Large intestine (tissue), 3 donors: ENCODE data around the gene SEPTIN14. TPM values are rescaled to one million over a fixed set of nuclear protein-coding genes. Genes with fewer than 3 reads are reported as not detected.
"Not testable (repeated sequence)": the region's sequence is repeated elsewhere in the genome, so short reads cannot be mapped to it uniquely, and the experiment has no call there.

Source experiments
- DNase-seq, 2 donors: peaks; one replicate each; pipeline versions ENCODE4 v3.0.0 to v3.0.0-alpha.2; 2013
- H3K27ac ChIP-seq: one replicate; pipeline ENCODE4 v1.5.1; 2013; ENCODE audit warnings: low read length
- H3K27me3 ChIP-seq: 2 replicates; pipeline ENCODE4 v1.6.1; 2013; ENCODE audit warnings: low read length; ENCODE audit not compliant: control insufficient read depth, insufficient read depth
- H3K36me3 ChIP-seq: 2 replicates; pipeline ENCODE4 v1.6.1; 2013; ENCODE audit warnings: low read length; ENCODE audit not compliant: control insufficient read depth, insufficient read depth
- H3K4me1 ChIP-seq: one replicate; pipeline ENCODE4 v1.6.1; 2013; ENCODE audit warnings: low read length; ENCODE audit not compliant: control insufficient read depth, insufficient read depth
- H3K4me3 ChIP-seq: one replicate; pipeline ENCODE4 v1.5.1; 2013; ENCODE audit warnings: low read length
- H3K9me3 ChIP-seq: one replicate; pipeline ENCODE4 v1.6.1; 2013; ENCODE audit warnings: mild to moderate bottlenecking, low read depth, low read length, moderate library complexity; ENCODE audit not compliant: control insufficient read depth
- WGBS: methylation state at CpG from one replicate; pipeline ENCODE4 v1.1.5; 2013; ENCODE audit warnings: low lambda C conversion rate; ENCODE audit not compliant: insufficient coverage; 5-methylcytosine and 5-hydroxymethylcytosine counted together
- polyA plus RNA-seq: library from polyadenylated mRNA; unstranded; fragments of 120-200 nt; gene quantifications from one replicate; pipeline ENCODE4 v1.2.1, GENCODE V29; 2013

The SEPTIN14 gene
- polyA plus RNA-seq, 1 donor: not detected

DNA sequence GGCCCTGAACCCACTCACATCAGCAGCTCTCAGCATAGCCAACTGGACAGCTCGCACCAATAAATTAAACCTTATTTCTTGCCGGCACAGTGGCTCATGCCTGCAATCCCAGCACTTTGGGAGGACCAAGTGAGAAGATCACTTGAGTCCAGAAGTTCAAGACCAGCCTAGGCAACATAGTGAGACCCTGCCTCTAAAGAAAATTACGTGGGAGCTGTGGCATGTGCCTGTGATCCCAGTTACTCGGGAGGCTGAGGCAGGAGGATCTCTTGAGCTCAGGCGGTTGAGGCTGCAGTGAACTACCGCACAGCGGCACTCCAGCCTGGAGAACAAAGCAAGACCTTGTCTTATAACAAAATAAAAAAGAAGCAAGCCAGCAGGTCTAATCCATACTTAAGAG lies 75.7 kb downstream of the SEPTIN14 start:
- DNase-seq: no peak
- Histone ChIP-seq H3K36me3 (no peaks in the 10 kb centered on the region), H3K4me1 (no peaks in the 10 kb centered on the region), H3K27ac (no peak overlapping the region), H3K27me3 (no peaks in the 10 kb centered on the region), H3K9me3 (no peaks in the 10 kb centered on the region), H3K4me3 (no peak overlapping the region)
- no CpG with 5 or more reads among the region's 7 CpGs for WGBS

DNA sequence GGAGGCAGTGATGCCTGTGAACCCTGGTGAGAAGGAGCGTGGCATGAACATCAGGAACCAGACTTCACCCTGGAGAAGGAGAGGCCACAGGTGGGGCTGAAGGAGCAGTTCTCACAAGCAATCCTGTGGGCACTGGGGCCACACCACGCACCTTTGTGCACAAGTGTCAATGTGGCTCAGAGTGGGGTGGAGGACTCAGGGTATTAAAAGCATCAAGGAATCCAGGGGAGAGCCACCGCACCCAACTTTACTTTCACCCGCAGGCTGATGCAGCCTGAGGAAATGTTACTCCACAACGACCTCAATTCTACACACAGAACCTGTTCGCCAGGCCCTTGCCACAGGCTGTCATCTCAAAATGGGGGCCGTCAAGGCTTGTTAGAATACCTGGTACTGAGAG lies 77.1 kb downstream of the SEPTIN14 start:
- not testable (repeated sequence) for H3K36me3 ChIP-seq, DNase-seq
- WGBS: no CpG with 5 or more reads among the region's 7 CpGs

GRCh38 chr7:55784151-55784550 lies 78.4 kb downstream of the SEPTIN14 start:
- Histone ChIP-seq H3K27me3 (no peaks in the 10 kb centered on the region), H3K4me1 (no peaks in the 10 kb centered on the region), H3K9me3 (no peaks in the 10 kb centered on the region), H3K4me3 (no peak overlapping the region), H3K27ac (no peak overlapping the region), H3K36me3 (no peaks in the 10 kb centered on the region)
- no peak for DNase-seq
- no CpG with 5 or more reads among the region's 4 CpGs for WGBS

More for the DNA sequence above, 77.1 kb downstream of the SEPTIN14 start:
- H3K27ac ChIP-seq, H3K9me3 ChIP-seq, H3K4me1 ChIP-seq, H3K4me3 ChIP-seq, H3K27me3 ChIP-seq: not testable (repeated sequence)

GRCh38 chr7:55778631-55779030 lies 83.9 kb downstream of the SEPTIN14 start:
- no peaks in the 10 kb centered on the region for H3K27me3 ChIP-seq
- H3K4me1 ChIP-seq: no peaks in the 10 kb centered on the region
- no peak overlapping the region for H3K4me3 ChIP-seq
- no peak for DNase-seq
- no peaks in the 10 kb centered on the region for H3K9me3 ChIP-seq
- no peaks in the 10 kb centered on the region for H3K36me3 ChIP-seq
- no CpG with 5 or more reads among the region's 2 CpGs for WGBS
- H3K27ac ChIP-seq: no peak overlapping the region

DNA sequence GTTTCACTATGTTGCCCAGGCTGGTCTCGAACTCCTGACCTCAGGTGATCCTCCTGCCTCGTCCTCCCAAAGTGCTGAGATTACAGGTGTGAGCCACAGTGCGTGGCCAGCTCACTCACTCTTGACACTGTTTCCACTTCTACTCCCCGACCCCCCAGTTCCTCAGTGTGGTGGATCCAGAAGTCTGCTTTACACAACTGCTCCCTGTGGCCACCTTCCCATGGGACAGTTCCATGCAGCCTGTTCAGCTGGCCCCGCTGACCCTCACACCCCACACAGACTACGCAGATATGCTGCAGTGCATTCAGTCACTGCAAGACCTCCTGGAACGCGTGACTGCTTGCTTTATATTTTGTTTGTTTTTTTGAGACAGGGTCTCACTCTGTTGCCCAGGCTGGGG lies 86.4 kb downstream of the SEPTIN14 start:
- Histone ChIP-seq H3K9me3 (no peaks in the 10 kb centered on the region), H3K4me1 (no peaks in the 10 kb centered on the region), H3K4me3 (no peak overlapping the region), H3K27ac (no peak overlapping the region), H3K27me3 (no peaks in the 10 kb centered on the region), H3K36me3 (no peaks in the 10 kb centered on the region)
- DNase-seq: no peak
- no CpG with 5 or more reads among the region's 8 CpGs for WGBS

GRCh38 chr7:55775051-55775420 lies 87.5 kb downstream of the SEPTIN14 start:
- no peaks in the 10 kb centered on the region for H3K27me3 ChIP-seq
- DNase-seq: no peak
- WGBS: no CpG with 5 or more reads among the region's 11 CpGs
- no peaks in the 10 kb centered on the region for H3K36me3 ChIP-seq
- H3K4me1 ChIP-seq: no peaks in the 10 kb centered on the region
- no peak overlapping the region for H3K27ac ChIP-seq
- peaks cover 3% of the 10 kb centered on the region for H3K9me3 ChIP-seq
- no peak overlapping the region for H3K4me3 ChIP-seq

DNA sequence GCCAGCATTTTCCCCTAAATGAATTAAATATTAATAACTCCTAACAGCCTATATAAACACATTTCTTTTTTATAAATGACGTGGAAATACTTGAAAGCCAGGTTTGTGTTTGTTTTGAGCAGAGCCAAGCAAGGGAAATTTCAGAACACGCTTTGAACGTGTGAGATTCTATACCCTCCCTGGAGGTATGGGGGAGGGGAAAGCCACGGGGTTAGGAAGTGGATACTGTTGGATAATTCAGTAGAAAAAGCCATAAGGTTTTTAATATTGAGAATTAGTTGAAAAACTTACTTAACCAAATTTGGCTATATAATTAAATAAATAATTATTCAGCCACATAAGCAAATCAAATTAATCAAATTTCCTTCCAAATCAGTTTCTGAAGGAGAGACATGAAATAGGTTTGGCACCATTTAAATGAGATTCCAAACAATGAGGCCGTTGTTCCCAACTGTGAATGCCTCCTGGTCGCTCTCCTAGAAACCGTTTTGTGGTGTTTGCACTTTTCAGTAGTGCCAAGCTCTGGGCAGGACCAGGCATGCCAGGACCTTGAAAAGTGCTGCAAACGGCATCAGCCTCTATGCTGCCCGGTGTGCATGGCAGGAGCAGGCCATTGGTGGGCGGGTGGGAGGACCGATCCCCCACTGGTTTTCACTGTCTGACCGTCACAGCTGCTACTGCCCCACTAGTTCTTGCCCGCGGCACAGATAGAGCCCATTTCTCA lies 88.1 kb downstream of the SEPTIN14 start:
- peaks cover 3% of the 10 kb centered on the region for H3K9me3 ChIP-seq
- no peaks in the 10 kb centered on the region for H3K27me3 ChIP-seq
- 61% methylated on average over 3 of the region's 14 CpGs for WGBS
- no peaks in the 10 kb centered on the region for H3K4me1 ChIP-seq
- no peak overlapping the region for H3K27ac ChIP-seq
- no peaks in the 10 kb centered on the region for H3K36me3 ChIP-seq
- no peak overlapping the region for H3K4me3 ChIP-seq
- no peak for DNase-seq

GRCh38 chr7:55770778-55771177 lies 91.8 kb downstream of the SEPTIN14 start:
- Histone ChIP-seq H3K4me3 (no peak overlapping the region), H3K27me3 (no peaks in the 10 kb centered on the region), H3K27ac (no peak overlapping the region), H3K4me1 (no peaks in the 10 kb centered on the region), H3K9me3 (peaks cover 3% of the 10 kb centered on the region), H3K36me3 (no peaks in the 10 kb centered on the region)
- no peak for DNase-seq
- WGBS: no CpG with 5 or more reads among the region's 10 CpGs

DNA sequence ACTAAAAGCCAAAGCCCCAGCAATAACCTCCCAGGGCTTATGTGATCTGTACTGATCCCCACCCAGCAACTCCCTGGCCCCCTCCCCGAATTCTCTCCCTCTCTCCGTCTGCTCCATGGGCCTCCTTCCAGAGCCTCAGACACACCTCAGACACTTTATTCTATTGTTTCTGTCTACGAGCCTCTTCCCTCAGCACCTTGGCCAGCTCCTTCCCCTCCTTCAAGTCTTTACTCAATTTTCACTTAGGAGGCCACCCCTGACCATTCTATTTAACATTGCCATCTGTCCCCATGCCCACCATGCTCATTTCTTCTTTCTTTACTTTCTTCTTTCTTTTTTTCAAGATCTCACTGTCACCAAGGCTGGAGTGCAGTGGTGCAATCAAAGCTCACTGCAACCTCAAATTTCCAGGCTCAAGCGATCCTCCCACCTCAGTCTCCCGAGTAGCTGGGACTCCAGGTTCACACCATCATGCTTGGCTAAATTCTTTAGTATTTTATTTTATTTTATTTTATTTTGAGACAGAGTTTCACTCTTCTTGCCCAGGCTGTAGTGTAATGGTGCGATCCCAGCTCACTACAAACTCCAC lies 109.2 kb downstream of the SEPTIN14 start:
- not testable (repeated sequence) for H3K27me3 ChIP-seq, H3K36me3 ChIP-seq, DNase-seq, H3K9me3 ChIP-seq, H3K4me3 ChIP-seq, H3K27ac ChIP-seq, H3K4me1 ChIP-seq
- 100% methylated on average over 2 of the region's 6 CpGs for WGBS

DNA sequence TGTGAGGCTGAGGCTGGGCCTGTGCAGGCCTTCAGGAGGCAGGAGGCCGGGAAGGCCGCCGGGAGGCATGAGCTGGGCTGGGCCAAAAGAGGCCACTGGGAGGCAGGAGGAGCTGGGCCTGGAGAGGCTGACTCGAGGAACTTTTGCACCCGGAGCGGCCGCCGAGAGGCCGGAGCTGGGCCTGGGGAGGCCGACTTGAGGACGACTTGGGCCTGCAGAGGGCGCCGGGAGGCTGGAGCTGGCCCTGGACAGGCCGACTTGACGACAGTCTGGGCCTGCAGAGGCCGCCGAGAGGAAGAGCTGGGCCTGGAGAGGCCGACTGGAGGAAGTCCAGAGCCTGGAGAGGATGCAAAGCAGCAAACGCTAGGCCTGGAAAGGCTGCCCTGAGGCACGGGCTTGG lies 117.8 kb downstream of the SEPTIN14 start:
- H3K36me3 ChIP-seq, H3K27me3 ChIP-seq, H3K4me3 ChIP-seq, H3K27ac ChIP-seq, DNase-seq, H3K4me1 ChIP-seq: not testable (repeated sequence)
- no CpG with 5 or more reads among the region's 20 CpGs for WGBS
- H3K9me3 ChIP-seq: peaks cover 16% of the 10 kb centered on the region
